Neuronal stem cell (in vitro differentiated cells): Measurements from ENCODE around the gene SLC22A15.

Source experiments
- DNase-seq: peaks from one replicate; pipeline ENCODE4 v3.0.0-alpha.2; 2013; ENCODE audit warnings: low spot score
- H2AFZ ChIP-seq: one replicate; pipeline ENCODE4 v1.6.1; 2013; ENCODE audit warnings: mild to moderate bottlenecking, low read length, inconsistent platforms
- H2AK5ac ChIP-seq: 2 replicates; pipeline ENCODE4 v1.6.1; 2013; ENCODE audit warnings: low read depth, mild to moderate bottlenecking, inconsistent platforms, low read length, moderate library complexity, mixed read lengths
- H2BK120ac ChIP-seq: 2 replicates; pipeline ENCODE4 v1.6.1; 2013; ENCODE audit warnings: low read depth, mild to moderate bottlenecking, inconsistent platforms, low read length, moderate library complexity, mixed read lengths
- H2BK12ac ChIP-seq: one replicate; pipeline ENCODE4 v1.6.1; 2013; ENCODE audit warnings: low read length, inconsistent platforms
- H2BK15ac ChIP-seq: 2 replicates; pipeline ENCODE4 v1.6.1; 2013; ENCODE audit warnings: mild to moderate bottlenecking, low read length, inconsistent platforms, mixed read lengths
- H2BK5ac ChIP-seq: one replicate; pipeline ENCODE4 v1.6.1; 2013; ENCODE audit warnings: inconsistent platforms, mild to moderate bottlenecking, low read length, moderate library complexity
- H3K14ac ChIP-seq: one replicate; pipeline ENCODE4 v1.6.1; 2013; ENCODE audit warnings: low read length, inconsistent platforms
- H3K18ac ChIP-seq: 2 replicates; pipeline ENCODE4 v1.6.1; 2013; ENCODE audit warnings: low read length, inconsistent platforms
- H3K23ac ChIP-seq: 2 replicates; pipeline ENCODE4 v1.6.1; 2013; ENCODE audit warnings: low read depth, mild to moderate bottlenecking, mixed read lengths, low read length, inconsistent platforms; ENCODE audit not compliant: poor library complexity
- H3K27ac ChIP-seq: replicated peaks from 3 replicates; pipeline ENCODE4 v1.5.1; 2013; ENCODE audit warnings: low read length, inconsistent platforms
- H3K27me3 ChIP-seq, 3 experiments: 2 replicates each; pipeline ENCODE4 v1.6.1; 2013; ENCODE audit warnings: low read length in 3 of 3, mild to moderate bottlenecking in 2 of 3, inconsistent platforms in 1 of 3, low read depth in 1 of 3, mixed read lengths in 1 of 3, moderate library complexity in 1 of 3; ENCODE audit not compliant: control insufficient read depth in 3 of 3, insufficient read depth in 3 of 3
- H3K36me3 ChIP-seq, 2 donors: replicated peaks in 1 of 2; 2 replicates each; pipeline ENCODE4 v1.6.1; 2013; ENCODE audit warnings: low read length in 2 of 2; ENCODE audit not compliant: control insufficient read depth in 2 of 2, insufficient read depth in 2 of 2
- H3K4ac ChIP-seq: 2 replicates; pipeline ENCODE4 v1.6.1; 2013; ENCODE audit warnings: inconsistent platforms, mild to moderate bottlenecking, low read length, moderate library complexity
- H3K4me1 ChIP-seq, 2 donors: 1 replicate in 1 of 2; 2 replicates in 1 of 2; pipeline ENCODE4 v1.6.1; 2013; ENCODE audit warnings: low read length in 2 of 2, low read depth in 1 of 2; ENCODE audit not compliant: control insufficient read depth in 2 of 2, insufficient read depth in 1 of 2
- H3K4me2 ChIP-seq: one replicate; pipeline ENCODE4 v1.6.1; 2013; ENCODE audit warnings: mild to moderate bottlenecking, low read length, inconsistent platforms; ENCODE audit not compliant: insufficient read depth, poor library complexity, severe bottlenecking
- H3K4me3 ChIP-seq, 2 donors: 2 replicates each; pipeline ENCODE4 v1.5.1; 2013; ENCODE audit warnings: low read length in 2 of 2, mild to moderate bottlenecking in 2 of 2, inconsistent platforms in 1 of 2, moderate library complexity in 1 of 2
- H3K79me1 ChIP-seq: one replicate; pipeline ENCODE4 v1.6.1; 2013; ENCODE audit warnings: low read depth, mild to moderate bottlenecking, inconsistent platforms, low read length, moderate library complexity
- H3K9ac ChIP-seq: one replicate; pipeline ENCODE4 v1.6.1; 2013; ENCODE audit warnings: mild to moderate bottlenecking, low read depth, low read length, inconsistent platforms; ENCODE audit not compliant: poor library complexity
- H3K9me3 ChIP-seq, 2 donors: replicated peaks in 1 of 2; 2 replicates each; pipeline versions ENCODE3 to v1.6.1; 2013; ENCODE audit warnings: low read length in 2 of 2, mild to moderate bottlenecking in 2 of 2, inconsistent platforms in 1 of 2, low read depth in 1 of 2, mixed read lengths in 1 of 2, moderate library complexity in 1 of 2; ENCODE audit not compliant: control insufficient read depth in 2 of 2, insufficient read depth in 1 of 2
- H4K8ac ChIP-seq: one replicate; pipeline ENCODE4 v1.6.1; 2013; ENCODE audit warnings: low read depth, mild to moderate bottlenecking, inconsistent platforms, low read length, moderate library complexity
- H4K91ac ChIP-seq: one replicate; pipeline ENCODE4 v1.6.1; 2013; ENCODE audit warnings: low read length, low read depth, mild to moderate bottlenecking, inconsistent platforms; ENCODE audit not compliant: poor library complexity
- WGBS, 2 donors: extraction: QIAGEN DNeasy Blood & Tissue Kit; methylation state at CpG; one replicate each; pipeline ENCODE4 v1.1.7; 2013; ENCODE audit warnings: missing lambda C conversion rate in 2 of 2, mixed read lengths in 1 of 2; ENCODE audit not compliant: insufficient read length in 2 of 2, insufficient replicate concordance in 1 of 2; ENCODE audit errors: extremely low coverage in 2 of 2; 5-methylcytosine and 5-hydroxymethylcytosine counted together

SLC22A15 gene

GRCh38 chr1:116026631-116027030, 50.3 kb downstream of the SLC22A15 start:
- WGBS, 2 donors = no CpG with 5 or more reads among the region's 4 CpGs
- H3K4me2 ChIP-seq = no peak overlapping the region

DNA sequence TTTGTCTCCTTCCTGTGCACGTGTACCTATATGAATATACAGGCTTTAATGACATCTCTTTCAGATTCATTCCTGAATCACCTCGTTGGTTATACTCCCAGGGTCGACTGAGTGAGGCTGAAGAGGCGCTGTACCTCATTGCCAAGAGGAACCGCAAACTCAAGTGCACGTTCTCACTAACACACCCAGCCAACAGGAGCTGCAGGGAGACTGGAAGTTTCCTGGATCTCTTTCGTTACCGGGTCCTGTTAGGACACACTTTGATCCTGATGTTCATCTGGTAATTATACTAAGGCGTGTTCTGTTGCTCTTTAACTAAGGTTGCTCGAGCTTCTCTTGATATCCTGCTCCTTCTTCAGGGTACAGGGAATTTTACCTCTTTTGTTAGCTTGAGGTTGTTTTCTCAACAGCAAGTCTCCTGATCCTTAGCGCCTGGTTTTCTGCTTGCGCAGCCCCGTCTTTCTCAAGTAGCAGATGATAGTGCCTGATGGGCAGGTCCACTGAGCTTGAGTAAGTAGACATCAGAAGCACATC, 55.1 kb downstream of the SLC22A15 start:
- H2AFZ ChIP-seq = no peak overlapping the region

More at GRCh38 chr1:116026631-116027030, 50.3 kb downstream of the SLC22A15 start:
- H3K27ac ChIP-seq = no peak overlapping the region
- H3K14ac ChIP-seq = no peak overlapping the region
- H3K4me1 ChIP-seq = peaks cover 0 to 3% of the 10 kb centered on the region in 2 donors
- H2BK5ac ChIP-seq = no peak overlapping the region
- no peak overlapping the region for H2BK15ac ChIP-seq
- H3K4ac ChIP-seq = no peak overlapping the region
- H3K4me3 ChIP-seq = no peak overlapping the region
- H3K79me1 ChIP-seq = no peaks in the 10 kb centered on the region
- no peak overlapping the region for H3K18ac ChIP-seq
- H3K9me3 ChIP-seq = no peaks in the 10 kb centered on the region
- no peak overlapping the region for H4K91ac ChIP-seq
- DNase-seq = no peak
- no peak overlapping the region for H2BK12ac ChIP-seq
- no peaks in the 10 kb centered on the region for H3K36me3 ChIP-seq
- H2AK5ac ChIP-seq = no peak overlapping the region
- H2BK120ac ChIP-seq = no peak overlapping the region
- H4K8ac ChIP-seq = no peak overlapping the region
- no peaks in the 10 kb centered on the region for H3K27me3 ChIP-seq
- no peak overlapping the region for H3K23ac ChIP-seq
- H3K9ac ChIP-seq = no peak overlapping the region
- no peak overlapping the region for H2AFZ ChIP-seq

GRCh38 chr1:116033322-116033721, 57.0 kb downstream of the SLC22A15 start:
- H2BK5ac ChIP-seq = no peak overlapping the region
- peaks cover 9% of the 10 kb centered on the region in 2 donors for H3K4me1 ChIP-seq
- peak overlapping the region; percentile 15 for H2AFZ ChIP-seq
- WGBS, 2 donors = no CpG with 5 or more reads among the region's 3 CpGs
- H3K4me3 ChIP-seq = no peak overlapping the region
- H3K9ac ChIP-seq = no peak overlapping the region
- H2AK5ac ChIP-seq = no peak overlapping the region
- no peak overlapping the region for H3K18ac ChIP-seq
- H3K9me3 ChIP-seq = no peaks in the 10 kb centered on the region
- H2BK120ac ChIP-seq = no peak overlapping the region
- H2BK12ac ChIP-seq = no peak overlapping the region
- no peak overlapping the region for H3K4ac ChIP-seq
- no peak overlapping the region for H4K8ac ChIP-seq
- no peaks in the 10 kb centered on the region for H3K79me1 ChIP-seq
- no peak overlapping the region for H3K27ac ChIP-seq
- no peaks in the 10 kb centered on the region for H3K27me3 ChIP-seq
- DNase-seq = peak; percentile 74
- H3K4me2 ChIP-seq = no peak overlapping the region
- H4K91ac ChIP-seq = no peak overlapping the region
- no peak overlapping the region for H3K14ac ChIP-seq
- no peak overlapping the region for H3K23ac ChIP-seq
- H3K36me3 ChIP-seq = no peaks in the 10 kb centered on the region
- no peak overlapping the region for H2BK15ac ChIP-seq

More for the DNA sequence above, 55.1 kb downstream of the SLC22A15 start:
- no peaks in the 10 kb centered on the region for H3K36me3 ChIP-seq
- H3K79me1 ChIP-seq = no peaks in the 10 kb centered on the region
- no peak overlapping the region for H4K8ac ChIP-seq
- peak overlapping the region; percentile 67 for H2BK12ac ChIP-seq
- DNase-seq = no peak
- H3K27me3 ChIP-seq = no peaks in the 10 kb centered on the region
- no peak overlapping the region for H2AK5ac ChIP-seq
- H2BK120ac ChIP-seq = no peak overlapping the region
- peak overlapping the region; percentile 77 for H3K14ac ChIP-seq
- H3K4me2 ChIP-seq = no peak overlapping the region
- no peak overlapping the region for H3K4me3 ChIP-seq
- no peak overlapping the region for H3K9ac ChIP-seq
- H3K27ac ChIP-seq = no peak overlapping the region
- H3K23ac ChIP-seq = no peak overlapping the region
- H3K18ac ChIP-seq = no peak overlapping the region
- WGBS, 2 donors = no CpG with 5 or more reads among the region's 13 CpGs
- H2BK5ac ChIP-seq = no peak overlapping the region
- no peak overlapping the region for H4K91ac ChIP-seq
- H3K9me3 ChIP-seq = no peaks in the 10 kb centered on the region
- no peak overlapping the region for H2BK15ac ChIP-seq
- peaks cover 5 to 9% of the 10 kb centered on the region in 2 donors for H3K4me1 ChIP-seq
- H3K4ac ChIP-seq = no peak overlapping the region

DNA sequence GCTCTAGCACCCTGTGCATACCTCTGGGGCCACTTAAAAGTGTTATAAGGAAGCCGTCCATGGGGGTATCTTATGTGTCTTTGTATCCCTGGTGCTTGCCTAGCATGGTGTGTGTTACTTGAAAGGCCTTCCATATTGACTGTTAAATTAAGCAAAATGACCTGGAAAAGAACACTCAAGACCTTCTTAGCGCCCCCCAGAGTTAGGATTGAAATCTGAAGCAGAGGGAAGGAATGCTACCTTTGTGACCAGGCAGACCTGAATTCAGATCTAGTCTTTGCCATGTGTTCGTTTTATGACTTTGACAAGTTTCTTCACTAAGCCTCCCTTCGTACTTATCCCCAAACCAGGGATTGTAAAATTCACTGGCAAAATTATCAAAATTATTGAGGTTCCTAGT, 59.9 kb downstream of the SLC22A15 start:
- Histone ChIP-seq H3K4me1 (peaks cover 6 to 10% of the 10 kb centered on the region in 2 donors), H3K4me3 (no peak overlapping the region), H2BK12ac (no peak overlapping the region), H4K91ac (no peak overlapping the region), H3K9me3 (no peaks in the 10 kb centered on the region), H3K4ac (no peak overlapping the region), H3K27ac (no peak overlapping the region), H2BK5ac (no peak overlapping the region), H3K18ac (peak overlapping the region; percentile 57), H2BK120ac (peak overlapping the region; percentile 25), H3K79me1 (no peaks in the 10 kb centered on the region), H4K8ac (no peak overlapping the region), H3K27me3 (no peaks in the 10 kb centered on the region), H3K9ac (no peak overlapping the region), H2AFZ (no peak overlapping the region), H3K4me2 (no peak overlapping the region), H3K14ac (no peak overlapping the region), H3K36me3 (no peaks in the 10 kb centered on the region), H2BK15ac (no peak overlapping the region), H3K23ac (no peak overlapping the region), H2AK5ac (no peak overlapping the region)
- WGBS, 2 donors = no CpG with 5 or more reads among the region's 4 CpGs
- no peak for DNase-seq
